Upper lobe of right lung (tissue), 1 donor: ENCODE results near the gene DGKI. TPM values are rescaled to one million over a fixed set of nuclear protein-coding genes. Genes with fewer than 3 reads are reported as not detected.

Experiments used
- ATAC-seq: fragments of 200-7000 bp; cut with Tn5 transposase; one replicate; pipeline ENCODE4 v1.9.1; 2020; ENCODE audit warnings: mild to moderate bottlenecking, moderate library complexity
- DNase-seq: peaks from one replicate; pipeline ENCODE4 v3.0.0-alpha.2; 2020
- H3K27ac ChIP-seq: fragments of 200-600 bp; one replicate; pipeline ENCODE4 v1.8.0; 2022
- H3K27me3 ChIP-seq: fragments of 200-600 bp; one replicate; pipeline ENCODE4 v1.8.0; 2022; ENCODE audit warnings: mild to moderate bottlenecking
- H3K36me3 ChIP-seq: fragments of 200-600 bp; one replicate; pipeline ENCODE4 v1.8.0; 2022
- H3K4me1 ChIP-seq: fragments of 200-600 bp; one replicate; pipeline ENCODE4 v1.8.0; 2022
- H3K4me3 ChIP-seq: fragments of 200-600 bp; one replicate; pipeline ENCODE4 v1.8.0; 2022; ENCODE audit warnings: mild to moderate bottlenecking
- H3K9me3 ChIP-seq: fragments of 200-600 bp; one replicate; pipeline ENCODE4 v1.8.0; 2022
- CTCF ChIP-seq: fragments of 200-600 bp; IDR thresholded peaks from one replicate; pipeline ENCODE4 v1.8.0; 2022; ENCODE audit warnings: antibody characterized with exemption
- intact Hi-C: fragments of 100-400 bp; cut with DNase I; formaldehyde crosslinking; loops from one replicate; pipeline ENCODE4 v1.11.0; 2022
- total RNA-seq: library from RNA; stranded (reverse); fragmentation: NEBNext Ultra II Directional; extraction: Animal tissue kit (Norgen Biotek cat#: 25700); gene quantifications from one replicate; pipeline ENCODE4 v1.2.1, GENCODE V29; 2021
- donor health status: DM: no; HTN: yes; CAD: no; lungs with severe emphysema.

The DGKI gene
- total RNA-seq, 1 donor from 2014 or later, result 0.67 TPM

- intact Hi-C loops, result no loop called here
- H3K36me3 ChIP-seq, result no peaks in the 10 kb centered on the region
- ATAC-seq, result no peak
- TF ChIP-seq CTCF, result no peak
- H3K4me1 ChIP-seq, result no peaks in the 10 kb centered on the region
- no peak for DNase-seq
- H3K27me3 ChIP-seq, result no peaks in the 10 kb centered on the region
- no peak overlapping the region for H3K27ac ChIP-seq
- no peaks in the 10 kb centered on the region for H3K9me3 ChIP-seq
- no peak overlapping the region for H3K4me3 ChIP-seq
Observed at GRCh38 chr7:137513091-137513490, 333.7 kb downstream of the DGKI start.

- H3K36me3 ChIP-seq, result no peaks in the 10 kb centered on the region
- no peak for TF ChIP-seq CTCF
- H3K27me3 ChIP-seq, result no peaks in the 10 kb centered on the region
- intact Hi-C loops, result no loop called here
- no peaks in the 10 kb centered on the region for H3K9me3 ChIP-seq
- H3K4me1 ChIP-seq, result no peaks in the 10 kb centered on the region
- DNase-seq (no peak), ATAC-seq (no peak)
- H3K4me3 ChIP-seq, result no peak overlapping the region
- H3K27ac ChIP-seq, result no peak overlapping the region
Observed at GRCh38 chr7:137507096-137507495, 339.7 kb downstream of the DGKI start.

- intact Hi-C loops, result no loop called here
- H3K4me1 ChIP-seq, result no peaks in the 10 kb centered on the region
- TF ChIP-seq CTCF, result no peak
- no peak for ATAC-seq
- H3K36me3 ChIP-seq, result no peaks in the 10 kb centered on the region
- no peak overlapping the region for H3K27ac ChIP-seq
- no peaks in the 10 kb centered on the region for H3K9me3 ChIP-seq
- no peak for DNase-seq
- H3K27me3 ChIP-seq, result no peaks in the 10 kb centered on the region
- H3K4me3 ChIP-seq, result no peak overlapping the region
Observed at GRCh38 chr7:137506031-137506430, 340.7 kb downstream of the DGKI start.

- ATAC-seq, result no peak
- no peak overlapping the region for H3K4me3 ChIP-seq
- no peak for DNase-seq
- H3K27ac ChIP-seq, result no peak overlapping the region
- H3K4me1 ChIP-seq, result no peaks in the 10 kb centered on the region
- no peaks in the 10 kb centered on the region for H3K9me3 ChIP-seq
- intact Hi-C loops, result no loop called here
- no peaks in the 10 kb centered on the region for H3K36me3 ChIP-seq
- H3K27me3 ChIP-seq, result no peaks in the 10 kb centered on the region
- TF ChIP-seq CTCF, result no peak
Observed at GRCh38 chr7:137501562-137501961, 345.2 kb downstream of the DGKI start.

- Histone ChIP-seq H3K9me3 (no peaks in the 10 kb centered on the region), H3K4me1 (no peaks in the 10 kb centered on the region), H3K36me3 (no peaks in the 10 kb centered on the region), H3K4me3 (no peak overlapping the region), H3K27me3 (no peaks in the 10 kb centered on the region), H3K27ac (no peak overlapping the region)
- DNase-seq, result peak; percentile 48
- no peak for TF ChIP-seq CTCF
- intact Hi-C loops, result no loop called here
- peak; percentile 15 for ATAC-seq
Observed at GRCh38 chr7:137492889-137493288, 353.9 kb downstream of the DGKI start.

- intact Hi-C loops, result no loop called here
Observed at GRCh38 chr7:137489880-137490279, 356.9 kb downstream of the DGKI start.

More at GRCh38 chr7:137489880-137490279, 356.9 kb downstream of the DGKI start:
- Histone ChIP-seq H3K27me3 (no peaks in the 10 kb centered on the region), H3K4me1 (no peaks in the 10 kb centered on the region), H3K36me3 (no peaks in the 10 kb centered on the region), H3K27ac (no peak overlapping the region), H3K4me3 (no peak overlapping the region), H3K9me3 (no peaks in the 10 kb centered on the region)
- TF ChIP-seq CTCF, result no peak
- DNase-seq (no peak), ATAC-seq (no peak)
